NT2/D1 (cell line): ENCODE measurements around the gene ELK1.

Experiments used
- YY1 ChIP-seq: IDR thresholded peaks from 2 replicates; pipeline ENCODE4 v1.6.1; 2011; ENCODE audit not compliant: insufficient read length, insufficient read depth
- ZNF274 ChIP-seq: IDR thresholded peaks from 2 replicates; pipeline ENCODE4 v1.6.1; 2011; ENCODE audit warnings: mild to moderate bottlenecking, low read depth, low read length

DNA sequence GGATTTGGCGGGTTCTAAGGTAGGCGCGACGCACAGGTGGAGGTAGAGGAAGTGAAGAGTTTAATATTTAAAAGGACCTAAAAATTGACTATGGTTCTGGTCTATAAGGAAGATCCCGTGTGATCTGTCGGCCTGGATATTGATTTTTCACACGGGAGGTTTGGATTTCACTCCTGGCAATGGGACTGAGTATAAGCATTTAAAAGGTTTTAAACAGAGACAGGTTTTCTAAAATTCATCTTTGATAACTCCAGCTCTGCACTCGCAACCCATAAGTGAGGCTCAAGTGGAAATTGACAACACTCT lies 9.0 kb upstream of the ELK1 start:
- TF ChIP-seq YY1 (no peak), ZNF274 (no peak)
